GM11168 (cell line): Measurements from ENCODE around the gene LSM10.

Experiments used
- in situ Hi-C: fragments of 300-500 bp; cut with MboI; formaldehyde crosslinking; loops from one replicate; pipeline ENCODE4 v1.12.0; 2022; ENCODE audit warnings: low sequenced_read_pairs; ENCODE audit not compliant: unreplicated experiment

The LSM10 gene

DNA sequence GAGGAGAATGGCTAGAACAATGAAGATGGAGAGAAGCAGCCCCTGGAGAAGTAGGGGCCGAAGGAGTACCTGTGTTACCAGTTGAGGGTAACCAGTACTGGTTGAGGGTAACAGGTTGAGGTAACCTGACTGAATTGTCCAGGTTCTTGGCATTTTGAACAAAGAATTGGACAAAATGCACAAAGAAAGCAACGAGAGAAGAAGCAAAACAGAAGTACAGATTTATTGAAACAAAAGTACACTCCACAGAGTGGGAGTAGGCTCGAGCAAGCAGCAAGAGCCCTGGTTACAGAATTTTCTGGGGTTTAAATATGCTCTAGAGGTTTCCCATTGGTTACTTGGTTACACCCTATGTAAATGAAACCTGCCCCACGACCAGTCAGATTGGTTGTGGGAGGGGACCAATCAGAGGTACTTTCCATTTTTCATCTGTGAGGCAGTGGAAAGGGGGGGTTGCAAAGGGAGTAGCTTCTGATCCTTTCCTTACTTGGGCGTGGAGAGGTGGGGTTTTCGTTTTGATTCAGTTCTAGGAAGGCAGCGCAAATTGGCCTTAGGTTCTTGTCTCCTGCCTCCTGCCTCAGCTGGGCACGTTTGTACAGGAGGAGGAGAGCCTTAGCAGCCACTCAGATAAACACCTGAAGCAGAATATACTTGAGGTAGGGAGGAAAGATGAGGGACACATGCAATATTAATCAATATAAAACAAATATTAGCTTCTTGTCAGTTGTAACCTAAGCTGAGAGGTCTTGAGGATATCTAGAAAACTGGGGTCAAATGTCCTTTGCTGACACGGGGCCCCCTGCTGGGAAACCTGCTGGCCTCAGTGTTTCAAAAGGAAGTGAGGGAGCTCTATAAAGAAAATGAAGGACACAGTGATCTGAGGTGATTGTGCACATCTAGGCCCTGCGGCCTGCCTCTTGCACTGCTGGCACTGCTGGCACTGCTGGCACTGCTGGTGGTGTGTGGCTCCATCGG, 14.3 kb upstream of the LSM10 start:
- in situ Hi-C loops = no loop called here

DNA sequence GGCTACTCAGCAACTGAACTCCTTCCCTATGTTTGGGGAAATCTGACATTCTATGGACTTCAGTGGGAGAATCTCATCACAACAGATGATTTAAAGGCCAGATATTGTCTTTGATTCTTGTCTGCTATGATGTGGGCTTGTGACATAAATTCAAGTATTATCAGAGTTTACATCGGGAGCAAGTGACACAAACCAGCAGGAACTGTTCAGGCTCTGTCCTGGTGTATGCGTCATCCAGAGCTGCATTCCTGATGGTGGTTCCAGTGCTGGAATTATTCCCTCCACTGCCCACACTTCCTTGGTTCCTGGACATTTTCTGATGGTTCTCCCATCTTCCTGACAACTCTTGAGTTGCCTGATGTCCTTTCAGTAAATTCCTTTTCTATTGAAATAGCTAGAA, 10.8 kb upstream of the LSM10 start:
- in situ Hi-C loops = no loop called here

GRCh38 chr1:36406440-36406839, 8.7 kb upstream of the LSM10 start:
- in situ Hi-C loops = no loop called here

DNA sequence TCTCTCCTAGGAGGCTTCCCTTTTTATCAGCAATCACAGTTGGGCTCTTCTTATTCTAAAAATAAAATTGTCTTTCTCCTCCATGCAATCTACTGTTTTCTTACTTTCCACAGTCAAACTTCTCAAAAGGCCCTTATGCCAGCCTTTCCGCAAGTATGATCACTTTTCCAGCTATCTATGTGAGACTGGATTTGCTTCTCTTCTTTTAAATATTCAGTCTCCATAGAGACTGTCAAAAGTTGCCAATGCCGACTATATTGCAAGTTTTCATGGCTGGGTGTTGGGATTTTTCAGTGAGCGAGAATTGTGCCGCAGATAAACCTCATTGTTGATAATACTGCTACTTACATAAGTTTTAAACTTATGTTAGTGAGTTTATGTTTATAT, 4.8 kb upstream of the LSM10 start:
- in situ Hi-C loops = no loop called here

DNA sequence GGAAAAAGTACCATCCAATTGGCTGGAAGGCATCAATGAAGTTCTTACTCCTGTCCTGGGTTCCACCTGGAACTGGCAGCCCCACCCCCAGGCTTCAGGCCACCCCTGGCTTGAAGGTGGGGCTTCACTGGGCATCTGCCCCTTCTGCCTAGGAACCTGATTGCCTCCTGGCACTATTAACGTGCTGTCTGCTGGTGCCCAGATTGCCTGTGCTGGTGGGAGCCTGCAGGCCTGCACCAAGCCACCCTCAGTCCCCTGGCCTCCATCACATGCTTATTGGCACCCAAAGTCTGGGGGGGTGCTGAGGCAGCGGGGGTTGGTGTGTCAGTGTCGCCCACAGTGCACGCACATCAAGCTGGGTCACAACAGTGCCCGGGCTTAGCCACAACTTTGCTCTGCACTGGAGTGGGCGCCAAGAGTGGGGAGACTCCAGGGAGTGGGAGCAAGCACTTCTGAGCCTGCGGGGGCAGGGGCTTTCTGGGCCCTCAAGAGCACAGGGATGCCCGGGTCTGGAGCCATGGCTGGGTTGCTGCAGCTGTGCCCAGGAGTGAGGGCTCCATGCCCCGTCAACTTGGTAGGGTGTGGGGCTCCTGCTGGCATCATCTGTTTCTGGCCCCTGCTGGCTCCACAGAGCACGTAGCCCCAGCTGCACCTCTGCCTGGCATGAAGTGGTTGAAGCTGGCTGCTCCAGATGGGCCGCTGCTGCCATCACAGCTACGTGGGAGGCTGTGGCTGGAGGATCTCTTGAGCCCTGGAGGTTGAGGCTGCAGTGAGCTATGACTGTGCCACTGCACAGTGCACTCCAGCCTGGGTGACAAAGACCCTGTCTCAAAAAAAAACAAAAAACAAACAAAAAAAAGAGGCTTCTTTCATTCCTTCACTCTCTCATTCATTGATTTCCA, 4.1 kb upstream of the LSM10 start:
- in situ Hi-C loops = no loop called here

GRCh38 chr1:36400825-36401601, 3.3 kb upstream of the LSM10 start:
- in situ Hi-C loops = no loop called here

GRCh38 chr1:36400514-36400824, 2.8 kb upstream of the LSM10 start:
- in situ Hi-C loops = no loop called here

DNA sequence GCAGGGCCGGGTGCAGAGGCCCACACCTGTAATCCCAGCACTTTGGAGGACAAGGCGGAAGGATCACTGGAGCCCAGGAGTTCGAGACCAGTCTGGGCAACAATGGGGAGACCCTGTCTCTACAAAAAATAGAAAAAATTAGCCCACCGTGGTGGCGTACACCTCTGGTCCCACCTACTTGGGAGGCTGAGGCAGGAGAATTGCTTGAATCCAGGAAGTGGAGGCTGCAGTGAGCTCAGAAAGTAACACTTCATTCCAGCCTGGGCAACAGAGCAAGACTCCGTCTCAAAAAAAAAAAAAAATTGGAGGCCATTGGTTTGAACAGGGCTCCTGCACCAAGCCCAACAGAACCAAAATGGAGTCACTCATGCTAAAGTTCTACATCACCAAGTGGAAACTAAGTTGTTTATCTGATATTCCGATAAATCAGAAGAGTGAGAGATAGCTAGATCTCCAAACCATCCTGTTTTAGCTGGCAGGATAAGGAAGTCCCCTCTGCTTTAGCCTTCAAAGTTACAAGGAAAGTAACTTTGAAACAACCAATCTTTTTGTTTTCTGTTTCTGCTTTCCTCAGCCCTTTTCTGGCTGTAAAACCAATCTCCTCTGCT, 766 bp upstream of the LSM10 start:
- in situ Hi-C loops = no loop called here

DNA sequence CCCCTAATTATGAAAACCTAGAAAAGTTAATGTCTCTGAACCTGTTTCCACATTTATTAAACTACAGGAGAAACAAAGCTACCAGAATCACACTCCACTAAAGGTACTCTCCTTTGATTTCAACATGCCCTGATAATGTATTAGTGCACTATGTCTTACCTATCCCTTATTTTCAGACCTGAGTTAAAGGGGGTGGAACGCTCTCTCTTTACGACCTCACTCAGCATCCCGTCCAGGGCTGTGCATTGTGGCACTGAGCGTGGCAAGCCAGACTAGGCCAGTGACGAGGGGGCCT, 678 bp downstream of the LSM10 start:
- in situ Hi-C loops = no loop called here

DNA sequence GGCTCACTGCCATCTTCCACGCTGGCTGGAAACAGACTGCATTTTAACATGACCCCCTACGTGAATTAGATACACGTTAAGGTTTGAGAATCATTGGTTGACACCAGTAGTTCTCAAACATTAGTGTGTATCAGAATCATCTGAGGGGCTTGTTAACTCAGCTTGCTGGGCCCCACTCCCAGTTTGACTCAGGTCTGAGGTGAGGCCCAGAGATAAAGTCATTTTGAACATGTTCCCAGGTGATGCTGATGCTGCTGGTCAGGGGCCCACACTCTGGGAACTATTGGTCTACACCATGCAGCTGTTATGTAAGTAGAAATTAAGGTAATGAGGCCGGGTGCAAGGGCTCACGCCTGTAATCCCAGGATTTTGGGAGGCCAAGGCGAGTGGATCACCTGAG, 1.3 kb downstream of the LSM10 start:
- in situ Hi-C loops = no loop called here

GRCh38 chr1:36393686-36394085, 4.0 kb downstream of the LSM10 start:
- in situ Hi-C loops = no loop called here

DNA sequence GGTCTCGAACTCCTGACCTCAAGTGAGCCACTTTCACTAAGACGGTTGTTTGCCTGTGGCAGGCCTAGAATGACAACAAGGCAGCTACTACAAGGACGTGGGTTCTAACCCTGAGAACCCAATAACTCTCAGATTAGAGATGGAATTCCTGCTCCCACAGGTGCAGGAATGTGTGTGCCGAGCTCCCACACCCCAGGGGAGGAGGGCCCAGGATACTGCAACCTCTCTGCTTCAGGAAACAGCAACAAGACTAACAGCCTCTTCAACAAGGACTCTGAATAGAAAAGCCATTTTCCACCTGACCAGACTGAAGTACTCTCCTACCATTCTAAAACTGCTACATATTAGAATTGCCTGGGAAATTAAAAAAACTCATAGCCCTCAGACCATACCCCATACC, 4.9 kb downstream of the LSM10 start:
- in situ Hi-C loops = no loop called here

GRCh38 chr1:36391271-36391670, 6.4 kb downstream of the LSM10 start:
- in situ Hi-C loops = no loop called here

GRCh38 chr1:36390411-36390810, 7.3 kb downstream of the LSM10 start:
- in situ Hi-C loops = no loop called here

GRCh38 chr1:36389999-36390398, 7.7 kb downstream of the LSM10 start:
- in situ Hi-C loops = no loop called here

- in situ Hi-C loops = no loop called here
These were observed 8.4 kb downstream of the LSM10 start for GRCh38 chr1:36389261-36389660.

GRCh38 chr1:36387141-36387949, 10.4 kb downstream of the LSM10 start:
- in situ Hi-C loops = no loop called here

GRCh38 chr1:36386265-36387140, 11.2 kb downstream of the LSM10 start:
- in situ Hi-C loops = no loop called here
